HG03280 (cell line): Measurements from ENCODE around the gene TMEM131L.
"Not testable (repeated sequence)": the region's sequence is repeated elsewhere in the genome, so short reads cannot be mapped to it uniquely, and the experiment has no call there.

ENCODE experiments used
- ATAC-seq: cut with Tn5 transposase; IDR thresholded peaks from one replicate; pipeline ENCODE4 v1.9.1; 2021; ENCODE audit warnings: mild to moderate bottlenecking, moderate library complexity; ENCODE audit not compliant: unreplicated experiment

The TMEM131L gene

GRCh38 chr4:153646261-153646660 lies 180.1 kb downstream of the TMEM131L start:
- no peak for ATAC-seq

- ATAC-seq: no peak
These were observed 180.8 kb downstream of the TMEM131L start for GRCh38 chr4:153646978-153647377.

- ATAC-seq: no peak
These were observed 181.8 kb downstream of the TMEM131L start for GRCh38 chr4:153647975-153648374.

GRCh38 chr4:153649572-153649991 lies 183.4 kb downstream of the TMEM131L start:
- no peak for ATAC-seq

DNA sequence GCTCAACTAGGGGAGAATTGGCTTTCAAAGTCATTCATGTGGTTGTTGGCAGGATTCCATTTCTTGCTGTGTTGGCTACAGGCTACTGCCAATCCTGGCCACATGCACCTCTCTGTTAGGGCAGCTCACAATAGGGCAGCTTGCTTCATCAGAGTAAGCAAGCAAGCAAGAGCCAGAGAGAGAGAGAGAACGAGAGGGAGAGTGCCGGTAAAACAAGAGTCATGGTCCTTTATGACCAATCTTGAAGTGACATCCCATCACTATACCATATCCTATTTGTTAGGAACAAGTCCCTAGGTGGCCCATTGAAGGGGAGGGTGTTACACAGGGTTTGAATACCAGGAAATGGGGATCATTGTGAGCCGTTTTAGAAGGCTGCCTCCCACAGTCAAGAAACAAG lies 185.0 kb downstream of the TMEM131L start:
- ATAC-seq: no peak

- no peak for ATAC-seq
These were observed 185.4 kb downstream of the TMEM131L start for GRCh38 chr4:153651587-153651986.

GRCh38 chr4:153652051-153652784 lies 186.1 kb downstream of the TMEM131L start:
- ATAC-seq: no peak

DNA sequence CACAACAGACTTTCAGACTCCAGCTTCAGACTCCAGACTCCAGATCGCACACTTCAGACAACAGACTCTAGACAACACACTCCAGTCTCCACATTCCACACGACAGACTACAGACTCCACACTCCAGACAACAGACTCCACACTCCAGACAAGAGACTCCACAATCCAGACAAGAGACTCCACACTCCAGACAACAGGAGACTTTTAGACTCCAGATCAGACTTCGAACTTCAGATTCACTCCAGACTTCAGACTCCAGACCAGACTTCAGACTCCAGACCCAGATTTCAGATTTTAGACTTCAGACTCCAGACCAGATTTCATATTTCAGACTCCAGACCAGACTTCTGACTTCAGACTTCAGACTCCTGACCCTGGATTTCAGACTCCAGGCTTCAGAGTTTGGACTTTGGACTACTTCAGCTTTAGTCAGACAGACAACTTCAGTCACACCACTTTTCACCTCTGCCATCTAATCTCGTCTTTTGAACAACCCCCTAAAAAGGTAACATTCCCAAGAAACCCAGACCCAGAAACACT lies 188.9 kb downstream of the TMEM131L start:
- no peak for ATAC-seq

GRCh38 chr4:153655928-153656327 lies 189.8 kb downstream of the TMEM131L start:
- no peak for ATAC-seq

- no peak for ATAC-seq
These were observed 195.2 kb downstream of the TMEM131L start for GRCh38 chr4:153661215-153661822.

DNA sequence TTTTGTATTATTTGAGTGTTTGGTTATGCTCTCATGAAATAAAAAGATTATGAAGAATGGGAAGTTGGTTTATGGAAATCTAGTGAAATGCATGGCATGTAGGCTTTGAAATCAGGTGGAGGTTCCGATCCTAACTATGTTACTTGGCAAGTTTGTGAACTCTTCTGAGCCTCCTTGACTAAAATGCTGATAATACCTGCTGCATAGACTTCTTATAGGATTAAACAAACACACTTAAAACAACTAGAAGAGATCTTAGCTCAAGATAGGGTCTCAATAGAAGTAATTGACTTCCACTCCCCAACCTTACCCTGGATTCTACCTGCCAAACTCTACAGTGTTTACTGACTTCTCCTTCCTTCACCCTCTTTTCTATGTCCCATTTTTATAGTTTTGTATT lies 195.7 kb downstream of the TMEM131L start:
- ATAC-seq: no peak

GRCh38 chr4:153663667-153664066 lies 197.5 kb downstream of the TMEM131L start:
- ATAC-seq: no peak

DNA sequence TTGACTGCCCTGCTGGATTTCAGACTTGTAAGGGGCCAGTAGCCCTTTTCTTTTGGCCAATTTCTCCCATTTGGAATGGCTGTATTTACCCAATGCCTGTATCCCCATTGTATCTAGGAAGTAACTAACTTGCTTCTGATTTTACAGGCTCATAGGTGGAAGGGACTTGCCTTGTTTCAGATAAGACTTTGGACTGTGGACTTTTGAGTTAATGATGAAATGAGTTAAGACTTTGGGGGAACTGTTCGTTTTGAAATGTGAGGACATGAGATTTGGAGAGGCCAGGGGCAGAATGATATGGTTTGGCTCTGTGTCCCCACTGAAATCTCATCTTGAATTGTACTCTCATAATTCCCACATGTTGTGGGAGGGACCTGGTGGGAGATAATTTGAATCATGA lies 200.3 kb downstream of the TMEM131L start:
- not testable (repeated sequence) for ATAC-seq

DNA sequence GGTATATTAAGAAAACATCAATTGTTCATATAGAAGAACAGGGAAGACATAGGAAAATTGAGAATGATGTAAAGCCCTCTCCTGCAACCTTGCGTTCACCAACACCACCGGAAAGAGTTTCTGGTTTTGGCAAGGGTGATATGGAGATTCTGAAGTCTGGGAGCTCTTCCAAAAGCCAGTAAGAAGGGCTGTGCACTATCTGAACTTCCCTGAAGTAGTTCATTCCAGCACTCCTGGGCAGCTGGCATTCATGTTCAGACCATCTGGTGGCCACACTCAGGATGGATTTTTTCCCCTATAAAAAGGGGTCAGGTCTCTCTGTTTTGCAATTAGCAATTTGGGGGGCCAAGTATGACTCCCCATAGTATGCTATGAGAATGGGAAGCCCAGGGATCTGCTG lies 202.5 kb downstream of the TMEM131L start:
- ATAC-seq: no peak

DNA sequence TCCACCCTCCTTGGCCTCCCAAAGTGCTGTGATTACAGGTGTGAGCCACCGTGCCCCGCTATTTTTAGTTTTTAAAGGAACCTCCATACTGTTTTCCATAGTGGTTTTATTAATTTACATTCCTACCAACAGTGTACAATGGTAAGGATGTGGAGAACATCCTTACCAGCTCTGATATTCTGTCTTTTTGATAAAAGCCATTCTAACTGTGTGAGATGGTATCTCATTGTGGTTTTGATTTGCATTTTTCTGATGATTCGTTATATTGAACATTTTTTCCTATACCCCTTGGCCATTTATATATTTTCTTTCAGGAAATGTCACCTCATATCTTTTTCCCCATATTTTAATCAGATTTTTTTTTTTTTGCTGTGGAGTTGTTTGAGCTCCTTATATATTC lies 203.7 kb downstream of the TMEM131L start:
- ATAC-seq: no peak

DNA sequence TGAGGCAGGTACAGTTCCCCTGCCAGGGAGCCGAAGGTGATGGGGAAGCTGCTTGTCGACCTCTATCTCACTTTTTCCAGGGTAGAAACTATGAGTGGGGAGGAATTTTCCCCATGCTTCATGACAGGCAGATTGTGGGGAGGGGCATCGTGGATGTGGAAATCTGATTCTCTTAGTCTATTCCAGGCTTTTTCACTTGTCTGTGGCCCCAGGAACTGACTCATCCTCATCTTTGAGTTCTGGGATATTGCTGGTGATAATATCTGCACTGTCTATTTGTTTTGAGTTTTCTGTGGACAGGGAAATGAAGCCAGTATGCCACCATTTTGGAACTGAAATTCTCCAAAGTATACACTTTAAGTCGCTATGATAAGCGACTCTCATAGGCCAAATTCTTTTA lies 210.3 kb downstream of the TMEM131L start:
- ATAC-seq: no peak

DNA sequence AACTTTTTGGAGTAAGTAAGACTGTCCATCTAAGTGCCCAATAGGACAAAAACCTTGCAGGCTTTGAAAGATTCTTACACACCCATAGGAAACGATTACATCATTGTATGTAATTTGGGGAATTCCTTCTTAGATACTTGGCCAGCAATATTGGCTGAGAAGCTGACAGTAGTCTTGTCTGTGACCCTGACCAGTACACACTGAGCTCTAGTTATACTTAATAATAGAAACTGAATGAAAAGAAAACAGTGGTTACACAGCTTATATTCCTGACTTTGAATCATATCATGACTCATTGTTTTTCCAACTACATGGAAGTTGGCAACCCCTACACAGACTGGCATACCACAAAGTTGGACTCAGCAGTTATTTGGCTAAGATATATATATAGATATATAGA lies 210.8 kb downstream of the TMEM131L start:
- no peak for ATAC-seq

DNA sequence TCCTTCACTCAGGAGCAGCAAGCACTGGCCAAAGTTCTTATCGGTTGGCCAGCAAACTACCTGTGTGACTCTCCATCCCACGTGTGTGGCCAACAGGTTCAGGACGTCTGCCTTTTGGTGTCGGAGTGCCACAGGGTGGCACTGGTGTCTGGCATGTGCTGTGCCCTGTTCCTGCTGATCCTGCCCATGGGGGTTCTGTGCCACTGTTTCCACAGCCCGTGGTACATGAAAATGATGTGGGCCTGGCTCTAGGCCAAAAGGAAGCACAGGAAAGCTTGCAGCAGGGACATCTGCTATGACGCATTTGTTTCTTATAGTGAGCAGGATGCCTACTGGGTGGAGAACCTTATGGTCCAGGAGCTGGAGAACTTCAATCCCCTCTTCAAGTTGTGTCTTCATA lies 213.3 kb downstream of the TMEM131L start:
- ATAC-seq: no peak

- no peak for ATAC-seq
These were observed 217.6 kb downstream of the TMEM131L start for GRCh38 chr4:153683763-153684181.

DNA sequence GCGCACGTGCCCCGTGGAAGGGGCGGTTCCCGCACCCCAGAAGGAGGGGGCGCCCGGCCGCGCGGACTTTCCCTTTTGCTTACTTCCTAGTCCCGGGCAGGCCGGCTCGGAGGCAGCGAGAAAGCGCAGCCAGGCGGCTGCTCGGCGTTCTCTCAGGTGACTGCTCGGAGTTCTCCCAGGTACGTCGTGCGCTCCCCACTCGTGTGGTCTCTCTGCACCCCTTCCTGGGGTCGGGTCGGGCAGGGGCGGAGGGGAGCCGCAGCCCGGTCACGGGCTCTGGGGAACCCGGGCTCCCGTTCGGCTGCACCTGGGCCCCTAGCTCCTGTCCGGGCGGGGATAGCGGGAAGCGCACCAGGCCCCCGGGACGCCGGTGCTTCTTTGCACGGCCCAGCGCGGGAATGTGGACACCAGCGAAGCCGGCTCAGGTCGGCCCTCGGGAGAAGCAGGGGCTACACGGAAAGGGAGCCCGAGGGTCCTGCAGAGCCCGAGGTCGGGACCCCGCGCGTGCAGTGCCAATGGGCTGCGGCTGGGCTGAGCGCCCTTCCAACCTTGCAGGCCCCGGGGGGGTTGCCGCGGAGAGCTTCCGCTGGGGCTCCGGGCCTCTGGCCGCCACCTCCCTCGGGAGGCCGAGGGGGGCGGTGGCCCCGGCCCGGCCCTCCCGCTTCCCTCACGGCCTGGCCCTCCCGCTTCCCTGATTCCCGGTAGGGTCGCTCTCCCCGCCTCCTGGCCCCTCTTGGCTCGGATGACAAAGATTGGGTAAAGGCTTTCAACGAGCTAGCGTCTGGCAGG lies 218.2 kb downstream of the TMEM131L start, which contains the start of gene TLR2:
TLR2 (plus strand) TSS at position 99 of the 789 bp plus-strand sequence. CDS start 18,628 bp downstream, outside the sequence.
- peak; percentile 72 for ATAC-seq

- no peak for ATAC-seq
These were observed 218.8 kb downstream of the TMEM131L start for GRCh38 chr4:153684971-153685371.
